Stimulated activated effector memory CD8-positive, alpha-beta T cell treated with anti-CD3 and anti-CD28 coated beads, Interleukin-12 subunit alpha, Interleukin-12 subunit beta, amount 100 ng/mL, for 72 hours (primary cell): ENCODE results near the gene C1S.

Source experiments
- ATAC-seq: fragments of 150-1000 bp; cut with Tn5 transposase; 2 replicates; pipeline ENCODE4 v1.10.0; 2021
- DNase-seq, 2 donors: peaks; one replicate each; pipeline ENCODE4 v3.0.0; 2021 to 2022; ENCODE audit warnings: low spot score in 2 of 2
- H3K27ac Mint-ChIP-seq: one replicate; pipeline ENCODE4 v1.8.0; 2022; ENCODE audit warnings: mild to moderate bottlenecking, mixed read lengths
- H3K36me3 Mint-ChIP-seq: one replicate; pipeline ENCODE4 v1.8.0; 2022; ENCODE audit warnings: mild to moderate bottlenecking, mixed read lengths
- H3K4me1 Mint-ChIP-seq: one replicate; pipeline ENCODE4 v1.8.0; 2022; ENCODE audit warnings: mixed read lengths
- H3K4me3 Mint-ChIP-seq: one replicate; pipeline ENCODE4 v1.8.0; 2022; ENCODE audit warnings: mild to moderate bottlenecking, mixed read lengths
- H3K9me3 Mint-ChIP-seq: one replicate; pipeline ENCODE4 v1.8.0; 2022; ENCODE audit warnings: mixed read lengths

The C1S gene

DNA sequence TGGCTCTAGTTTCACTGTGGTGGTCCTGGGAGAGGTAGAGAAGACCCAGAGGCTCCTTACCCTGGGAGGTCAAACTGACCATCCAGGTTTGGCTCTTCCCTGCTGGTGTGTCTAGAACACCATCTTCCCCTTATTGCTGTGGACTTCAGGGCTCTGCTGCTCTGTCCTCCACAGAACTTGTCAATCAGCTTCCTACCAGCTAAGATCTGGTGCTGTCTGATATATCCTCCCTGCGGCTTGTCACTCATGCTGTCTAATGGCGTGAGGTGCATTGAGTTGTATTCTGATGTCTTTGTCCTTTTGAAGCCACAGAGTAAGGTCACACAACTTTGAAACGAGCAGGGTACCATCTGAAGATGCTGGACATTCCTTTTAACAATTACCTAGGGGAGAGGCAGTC is 55.7 kb downstream of the C1S start:
- no peak overlapping the region for H3K27ac Mint-ChIP-seq
- H3K9me3 Mint-ChIP-seq = no peaks in the 10 kb centered on the region
- peaks cover 38% of the 10 kb centered on the region for H3K36me3 Mint-ChIP-seq
- DNase-seq = no peak
- peaks cover 19% of the 10 kb centered on the region for H3K4me1 Mint-ChIP-seq
- no peak overlapping the region for H3K4me3 Mint-ChIP-seq
- no peak for ATAC-seq

DNA sequence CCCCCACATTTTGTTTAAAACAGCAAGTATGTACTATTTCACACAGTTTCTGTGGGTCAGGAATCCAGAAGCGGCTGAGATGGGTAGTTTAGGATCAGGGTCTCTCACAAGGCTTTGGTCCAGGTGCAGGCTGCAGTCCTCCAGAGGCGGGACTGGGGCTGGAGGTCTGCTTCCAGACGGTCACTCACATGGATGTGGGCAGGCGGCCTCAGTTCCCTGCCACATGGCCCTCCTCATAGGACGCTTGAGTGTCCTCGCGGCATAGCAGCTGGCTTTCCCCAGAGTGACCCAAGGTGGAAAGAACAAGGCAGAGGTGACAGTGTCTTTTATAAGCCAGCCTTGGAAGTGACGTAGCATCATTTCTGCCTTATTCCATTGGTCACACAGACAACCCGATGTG is 56.4 kb downstream of the C1S start:
- no peak for DNase-seq
- Mint-ChIP-seq H3K4me3 (no peak overlapping the region), H3K4me1 (peaks cover 19% of the 10 kb centered on the region), H3K9me3 (no peaks in the 10 kb centered on the region), H3K36me3 (peaks cover 42% of the 10 kb centered on the region), H3K27ac (no peak overlapping the region)
- ATAC-seq = no peak

DNA sequence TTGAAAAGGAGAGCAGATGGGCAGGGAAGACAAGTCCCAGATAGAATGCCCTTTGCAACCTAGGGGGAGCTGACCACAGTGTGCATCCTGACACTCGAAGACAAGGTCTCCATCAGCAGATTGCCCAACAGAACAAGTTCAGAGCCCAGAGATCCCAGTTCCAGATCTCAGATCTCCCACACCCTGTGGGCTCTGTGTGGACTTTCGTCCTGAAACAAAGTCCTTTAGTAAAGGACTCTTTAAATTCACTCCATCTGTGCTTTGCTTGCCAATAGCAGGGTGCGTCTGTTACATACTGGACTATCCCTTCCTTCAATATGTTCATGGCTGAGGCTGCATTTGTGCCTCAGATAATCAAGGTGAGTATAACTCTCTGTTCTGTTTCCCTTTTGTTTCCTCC is 57.2 kb downstream of the C1S start:
- H3K27ac Mint-ChIP-seq = peak overlapping the region; percentile 1
- H3K9me3 Mint-ChIP-seq = no peaks in the 10 kb centered on the region
- H3K4me3 Mint-ChIP-seq = no peak overlapping the region
- peaks cover 45% of the 10 kb centered on the region for H3K36me3 Mint-ChIP-seq
- H3K4me1 Mint-ChIP-seq = peaks cover 19% of the 10 kb centered on the region
- ATAC-seq (no peak), DNase-seq (no peak)

DNA sequence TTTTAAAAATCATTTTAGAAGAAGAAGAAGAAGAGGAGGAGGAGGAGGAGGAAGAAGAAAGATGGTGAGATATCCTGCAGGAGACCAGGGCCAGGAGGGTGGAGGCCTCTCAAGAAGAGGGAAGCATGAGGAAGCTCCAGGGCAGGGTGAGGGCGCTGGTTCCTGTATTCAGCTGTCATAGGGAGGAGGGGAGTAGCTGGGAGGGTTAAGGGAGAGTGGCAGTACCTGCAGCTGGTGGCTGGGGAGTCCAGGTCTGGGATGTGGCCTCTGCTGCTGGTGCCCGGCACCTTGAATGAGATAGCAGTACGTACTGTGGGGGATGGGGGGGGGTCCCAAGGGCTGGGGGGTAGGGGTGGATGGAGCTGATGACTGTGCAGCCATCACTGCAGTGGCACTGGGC is 58.4 kb downstream of the C1S start:
- Mint-ChIP-seq H3K4me3 (no peak overlapping the region), H3K4me1 (peaks cover 12% of the 10 kb centered on the region), H3K27ac (peak overlapping the region; percentile 1), H3K36me3 (peaks cover 38% of the 10 kb centered on the region), H3K9me3 (no peaks in the 10 kb centered on the region)
- ATAC-seq = no peak
- no peak for DNase-seq

DNA sequence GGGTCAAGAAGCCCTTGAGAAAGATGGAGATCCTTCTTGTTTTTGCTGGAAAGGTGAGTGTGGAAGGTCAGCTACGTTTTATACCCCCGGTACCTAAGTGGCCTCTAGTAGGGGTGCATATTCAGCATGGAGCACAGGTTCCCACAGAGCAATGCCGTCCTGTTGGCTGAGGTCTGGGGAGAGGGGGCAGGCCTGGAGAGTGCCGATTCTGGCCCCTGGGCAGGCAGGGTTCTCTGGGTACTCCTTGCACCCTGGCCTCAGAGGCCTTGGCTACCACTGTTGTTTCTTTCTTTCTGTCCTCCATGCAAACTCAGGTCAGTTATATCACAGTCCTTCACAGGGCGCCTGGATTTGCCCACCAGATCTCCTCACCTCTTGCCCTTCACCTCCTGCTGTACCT is 59.6 kb downstream of the C1S start:
- Mint-ChIP-seq H3K4me3 (no peak overlapping the region), H3K36me3 (peaks cover 27% of the 10 kb centered on the region), H3K9me3 (no peaks in the 10 kb centered on the region), H3K4me1 (peaks cover 8% of the 10 kb centered on the region), H3K27ac (no peak overlapping the region)
- DNase-seq (no peak), ATAC-seq (no peak)
